Posterior cingulate gyrus (tissue), 11 donors: ENCODE data around the gene MED9.
"Not testable (repeated sequence)": the region's sequence is repeated elsewhere in the genome, so short reads cannot be mapped to it uniquely, and the experiment has no call there.

ENCODE experiments used
- DNase-seq, 10 donors: peaks; one replicate each; pipeline versions ENCODE4 v3.0.0 to v3.0.0-alpha.2; 2020 to 2021; ENCODE audit warnings: mixed read lengths in 3 of 10
- intact Hi-C: fragments of 100-400 bp; cut with DNase I; formaldehyde crosslinking; loops from one replicate; pipeline ENCODE4 v1.15.1; 2023

The MED9 gene

GRCh38 chr17:17454276-17454675 is 22.5 kb upstream of the MED9 start:
- DNase-seq = no peak
- intact Hi-C loops = no loop called here

DNA sequence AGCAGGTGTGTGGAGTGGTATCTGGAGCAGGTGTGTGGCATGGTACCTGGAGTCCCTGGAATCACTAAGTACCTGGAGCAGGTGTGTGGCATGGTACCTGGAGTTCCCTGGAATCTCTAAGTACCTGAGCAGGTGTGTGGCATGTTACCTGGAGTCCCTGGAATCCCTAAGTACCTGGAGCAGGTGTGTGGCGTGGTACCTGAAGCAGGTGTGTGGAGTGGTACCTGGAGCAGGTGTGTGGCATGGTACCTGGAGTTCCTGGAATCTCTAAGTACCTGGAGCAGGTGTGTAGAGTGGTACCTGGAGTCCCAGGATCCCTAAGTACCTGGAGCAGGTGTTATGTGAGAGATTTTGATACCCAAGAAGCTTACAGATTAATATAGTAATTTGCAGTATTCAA is 22.1 kb upstream of the MED9 start:
- intact Hi-C loops, DNase-seq: not testable (repeated sequence)

DNA sequence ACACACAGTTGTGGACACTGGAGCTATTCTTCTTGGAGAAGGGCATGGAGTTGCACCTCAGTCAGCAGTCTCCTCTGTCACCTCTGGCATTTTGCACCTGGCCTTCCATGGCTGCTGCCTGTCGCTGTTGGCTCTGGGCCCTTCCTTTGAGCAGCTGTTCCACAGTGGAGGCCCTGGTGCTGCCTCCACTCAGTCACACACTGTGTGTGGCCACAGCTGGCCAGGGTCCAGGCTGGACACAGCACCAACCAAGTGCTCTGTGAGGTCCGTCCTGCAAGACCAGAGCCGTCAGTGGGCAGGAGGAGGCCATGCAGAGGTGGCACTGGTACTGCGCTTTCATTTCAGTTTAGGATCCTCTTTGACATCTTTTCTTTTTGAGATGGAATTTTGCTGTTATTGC is 21.6 kb upstream of the MED9 start:
- DNase-seq = peak in 1 of 10 donors; percentile 63
- intact Hi-C loops = no loop called here

GRCh38 chr17:17456251-17456650 is 20.5 kb upstream of the MED9 start:
- intact Hi-C loops = no loop called here

GRCh38 chr17:17457680-17458079 is 19.1 kb upstream of the MED9 start:
- no peak for DNase-seq
- intact Hi-C loops = no loop called here

More at GRCh38 chr17:17456251-17456650, 20.5 kb upstream of the MED9 start:
- DNase-seq = peak in 1 of 10 donors; percentile 66

- intact Hi-C loops = loop anchor here (10.0 kb wide), 1 partner anchor 45 kb away; no protein-coding TSS in a partner anchor
- DNase-seq = no peak
These were observed 16.8 kb upstream of the MED9 start for GRCh38 chr17:17460038-17460437.

DNA sequence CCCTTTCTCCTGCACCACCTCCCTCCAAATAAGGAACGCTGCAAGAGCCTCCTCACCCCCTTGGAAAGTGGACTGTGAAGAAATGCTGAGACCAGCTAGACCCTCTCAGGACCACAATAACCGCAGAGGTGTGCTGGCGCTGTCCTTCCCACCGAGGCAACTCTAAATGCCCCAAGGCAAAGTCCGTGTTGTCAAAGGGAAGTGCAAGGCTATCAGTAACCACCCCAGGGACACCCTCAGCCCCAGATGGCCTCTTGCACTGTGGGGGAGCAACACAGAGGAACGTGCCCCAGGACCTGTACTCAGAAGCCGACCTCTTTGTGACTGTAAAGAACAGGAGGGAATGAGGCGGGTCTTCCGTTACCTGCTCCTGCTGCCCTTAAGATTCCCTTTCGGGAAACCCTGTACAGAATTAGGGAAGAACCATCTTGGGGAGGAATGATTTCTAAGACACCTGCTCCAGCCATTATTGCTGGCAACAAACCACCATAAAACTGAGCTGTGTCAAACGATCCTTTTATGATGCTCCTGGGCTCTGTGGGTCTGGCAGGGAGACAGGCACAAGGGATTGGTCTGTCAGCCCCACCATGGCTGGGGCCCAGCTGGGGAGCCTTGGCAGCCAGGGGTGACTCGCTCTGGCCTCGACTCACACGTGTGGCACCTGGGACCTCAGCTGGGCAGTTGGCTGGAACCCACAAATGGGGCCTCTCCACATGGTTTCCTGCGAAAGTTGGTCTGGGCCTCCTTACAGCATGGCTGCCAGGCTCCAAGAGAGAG is 14.6 kb upstream of the MED9 start:
- intact Hi-C loops = loop anchor here (10.0 kb wide), 1 partner anchor 47 kb away; no protein-coding TSS in a partner anchor
- DNase-seq = no peak

GRCh38 chr17:17463821-17464220 is 13.0 kb upstream of the MED9 start:
- intact Hi-C loops = loop anchor here (10.0 kb wide), 1 partner anchor 49 kb away; no protein-coding TSS in a partner anchor
- DNase-seq = peak in 1 of 10 donors; percentile 91

DNA sequence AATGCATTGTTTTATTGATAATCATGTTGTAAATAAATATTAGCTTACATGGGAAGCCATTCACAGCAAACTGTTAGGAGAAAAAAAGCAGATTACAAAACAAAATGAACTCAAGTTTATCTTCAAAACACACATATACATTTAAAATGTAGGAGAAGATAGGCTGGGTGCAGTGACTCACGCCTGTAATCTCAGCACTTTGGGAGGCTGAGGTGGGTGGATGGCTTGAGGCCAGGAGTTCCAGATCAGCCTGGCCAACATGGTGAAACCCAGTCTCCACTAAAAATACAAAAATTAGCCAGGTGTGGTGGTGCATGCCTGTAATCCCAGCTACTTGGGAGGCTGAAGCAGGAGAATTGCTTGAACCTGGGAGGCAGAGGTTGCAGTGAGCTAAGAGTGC is 10.9 kb upstream of the MED9 start:
- intact Hi-C loops = loop anchor here (10.0 kb wide), 1 partner anchor 51 kb away; no protein-coding TSS in a partner anchor
- peak in 4 of 10 donors; percentile 32 to 86 (median 58) for DNase-seq

DNA sequence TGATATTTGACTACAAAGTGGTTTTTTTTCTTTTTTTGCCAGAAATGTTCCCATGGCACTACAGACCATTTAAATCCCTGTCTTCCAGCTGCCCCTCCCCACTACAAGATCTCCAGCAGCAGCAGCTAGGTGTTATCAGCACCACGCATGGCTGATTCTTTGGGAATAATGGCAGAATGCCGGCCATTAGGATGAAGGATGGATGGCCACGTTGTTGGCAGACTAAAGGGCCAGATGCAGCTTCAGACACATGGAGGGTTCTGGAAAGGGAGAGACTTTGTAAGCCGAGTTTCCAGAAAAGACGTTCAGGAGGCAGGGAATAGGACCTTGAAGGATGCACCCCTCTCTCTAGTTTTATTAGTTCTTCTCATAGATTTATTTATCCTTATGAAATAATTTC is 10.3 kb upstream of the MED9 start:
- intact Hi-C loops = loop anchor here (10.0 kb wide), 1 partner anchor 52 kb away; no protein-coding TSS in a partner anchor
- no peak for DNase-seq

GRCh38 chr17:17467016-17467415 is 9.8 kb upstream of the MED9 start:
- intact Hi-C loops = loop anchor here (10.0 kb wide), 1 partner anchor 52 kb away; no protein-coding TSS in a partner anchor
- DNase-seq = peak in 8 of 10 donors; percentile 37 to 90 (median 57)

GRCh38 chr17:17467720-17468119 is 9.1 kb upstream of the MED9 start:
- intact Hi-C loops = loop anchor here (10.0 kb wide), 1 partner anchor 53 kb away; no protein-coding TSS in a partner anchor
- DNase-seq = no peak

- DNase-seq = peak in 7 of 10 donors; percentile 41 to 92 (median 51)
- intact Hi-C loops = loop anchor here (10.0 kb wide), 1 partner anchor 54 kb away; no protein-coding TSS in a partner anchor
These were observed 8.4 kb upstream of the MED9 start for GRCh38 chr17:17468217-17469010.

GRCh38 chr17:17469358-17469757 is 7.4 kb upstream of the MED9 start:
- DNase-seq = no peak
- intact Hi-C loops = loop anchor here (10.0 kb wide), 1 partner anchor 55 kb away; no protein-coding TSS in a partner anchor

- intact Hi-C loops = loop anchor here (10.0 kb wide), 1 partner anchor 55 kb away; no protein-coding TSS in a partner anchor
- no peak for DNase-seq
These were observed 6.8 kb upstream of the MED9 start for GRCh38 chr17:17469996-17470395.

DNA sequence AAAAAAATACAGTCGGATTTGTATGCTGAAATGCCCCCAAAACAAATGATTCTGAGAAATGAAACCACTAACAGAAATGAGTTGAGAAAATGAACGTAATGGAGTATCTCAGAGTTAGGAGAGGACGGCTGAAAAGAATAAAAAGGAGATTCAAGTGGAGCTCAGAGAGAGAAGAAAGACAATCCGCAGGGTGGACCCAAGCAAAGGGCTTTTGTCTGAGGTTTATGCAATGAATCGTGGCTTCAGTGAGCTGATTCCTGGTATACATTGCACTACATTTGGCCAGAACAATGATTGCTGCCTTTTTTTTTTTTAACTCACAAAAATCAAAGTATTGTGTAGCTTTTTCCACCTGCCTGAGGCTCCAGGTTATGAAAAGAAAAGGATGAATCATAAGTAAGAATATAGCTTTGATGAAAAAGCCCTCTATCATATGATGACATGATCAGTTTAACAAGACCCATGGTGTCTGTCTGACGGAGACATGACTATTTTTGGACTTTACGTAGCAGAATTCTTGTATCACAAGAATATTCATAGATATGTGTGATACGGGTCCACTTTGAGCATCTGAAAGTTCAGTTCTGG is 4.4 kb upstream of the MED9 start:
- intact Hi-C loops = no loop called here

DNA sequence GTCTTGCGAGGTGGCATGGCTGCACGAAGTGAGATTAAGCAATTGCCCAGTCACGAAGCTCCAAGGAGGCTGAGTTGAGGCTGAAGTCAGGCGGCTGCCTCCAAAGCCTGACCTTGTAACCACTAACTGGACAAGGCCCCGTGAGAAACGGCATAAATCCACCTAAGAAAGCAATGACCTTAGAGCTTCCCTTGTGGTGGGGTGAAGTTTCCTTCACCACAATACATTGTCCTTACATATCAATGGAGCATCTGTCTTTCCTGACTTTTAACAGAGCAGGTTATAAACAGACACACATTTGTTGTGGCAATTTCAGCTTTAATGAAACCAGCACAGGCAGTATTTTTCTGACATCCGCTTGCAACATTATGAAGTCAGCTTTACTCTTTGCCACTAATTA is 2.5 kb upstream of the MED9 start:
- intact Hi-C loops = no loop called here
- DNase-seq = no peak

More for the DNA sequence above, 4.4 kb upstream of the MED9 start:
- DNase-seq = no peak

- no peak for DNase-seq
- intact Hi-C loops = no loop called here
These were observed 2.4 kb downstream of the MED9 start for GRCh38 chr17:17479209-17479608.

GRCh38 chr17:17480593-17481148 is 3.9 kb downstream of the MED9 start:
- intact Hi-C loops = no loop called here
- no peak for DNase-seq

- intact Hi-C loops = no loop called here
- no peak for DNase-seq
These were observed 5.1 kb downstream of the MED9 start for GRCh38 chr17:17481860-17482259.
